HG02938 (cell line): ENCODE data around the gene TMEM54.

Experiments used
- ATAC-seq: cut with Tn5 transposase; IDR thresholded peaks from one replicate; pipeline ENCODE4 v1.9.1; 2021; ENCODE audit warnings: mild to moderate bottlenecking, moderate library complexity; ENCODE audit not compliant: unreplicated experiment

The TMEM54 gene

DNA sequence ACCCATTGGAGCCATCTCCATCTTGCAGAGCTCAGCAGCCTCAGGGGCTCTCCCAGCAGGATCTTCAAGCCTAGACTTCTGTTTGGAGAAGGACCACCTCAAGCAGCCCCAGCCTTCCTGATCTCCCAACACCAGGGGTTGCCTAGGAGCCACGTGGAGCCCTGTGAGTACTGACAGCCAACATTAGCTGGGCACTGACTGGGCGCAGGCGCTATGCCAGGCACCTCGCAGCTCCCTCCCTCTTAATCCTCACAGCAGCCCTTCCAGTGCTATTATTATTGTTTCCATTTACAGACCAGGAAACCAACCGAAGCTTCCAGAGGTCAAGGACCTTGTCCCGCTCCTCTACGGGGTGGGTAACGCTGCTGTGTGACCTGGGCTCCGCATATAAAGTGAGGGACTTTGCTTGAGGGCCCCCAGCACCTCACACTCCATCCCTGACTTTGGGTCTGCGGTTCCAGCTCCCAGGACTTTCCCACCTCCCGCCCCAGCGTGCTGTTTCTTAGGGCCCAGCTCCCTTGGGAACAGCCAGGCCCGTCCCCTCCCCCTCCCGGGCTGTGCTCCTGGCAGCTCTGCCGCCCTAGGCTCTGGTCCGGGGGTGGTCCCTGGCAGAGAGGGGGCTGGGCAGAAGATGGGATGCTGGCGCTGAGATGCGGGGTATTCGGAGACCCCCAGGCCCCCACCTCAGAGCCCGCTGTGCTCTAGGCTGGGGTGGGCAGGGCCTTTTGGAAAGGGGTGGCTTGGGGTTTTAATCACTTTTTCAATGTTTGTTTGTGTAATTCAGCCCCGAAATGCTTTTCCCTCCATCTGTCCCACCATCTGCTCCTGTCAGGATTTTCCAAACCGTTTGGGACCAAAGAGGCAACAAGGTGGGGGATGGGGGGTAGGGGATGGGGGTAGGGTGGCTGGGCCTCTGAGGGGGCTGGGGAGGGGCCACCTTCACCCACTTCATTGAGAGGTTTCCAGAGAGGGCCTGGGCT lies 19.0 kb downstream of the TMEM54 start:
- ATAC-seq, result no peak

DNA sequence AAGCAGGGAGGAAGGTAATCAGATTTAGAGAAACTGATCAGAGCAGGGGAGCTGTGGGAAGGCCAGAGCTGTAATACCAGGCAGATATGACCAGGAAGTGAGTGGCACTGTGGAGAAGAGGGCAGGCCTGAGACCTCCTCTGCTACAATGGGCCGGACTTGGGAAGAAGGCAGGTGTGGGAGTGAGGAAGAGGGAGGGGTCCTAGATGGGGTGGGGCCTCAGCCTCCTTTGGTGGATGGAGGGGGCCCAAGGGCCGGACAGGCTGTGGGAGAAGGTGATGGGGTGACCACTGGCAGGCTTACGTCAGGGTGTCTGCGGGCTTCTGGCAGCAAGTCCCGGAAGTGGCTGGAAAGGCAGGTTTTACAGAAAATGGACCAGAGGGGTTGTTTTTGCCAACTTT lies 19.9 kb downstream of the TMEM54 start:
- ATAC-seq, result no peak

DNA sequence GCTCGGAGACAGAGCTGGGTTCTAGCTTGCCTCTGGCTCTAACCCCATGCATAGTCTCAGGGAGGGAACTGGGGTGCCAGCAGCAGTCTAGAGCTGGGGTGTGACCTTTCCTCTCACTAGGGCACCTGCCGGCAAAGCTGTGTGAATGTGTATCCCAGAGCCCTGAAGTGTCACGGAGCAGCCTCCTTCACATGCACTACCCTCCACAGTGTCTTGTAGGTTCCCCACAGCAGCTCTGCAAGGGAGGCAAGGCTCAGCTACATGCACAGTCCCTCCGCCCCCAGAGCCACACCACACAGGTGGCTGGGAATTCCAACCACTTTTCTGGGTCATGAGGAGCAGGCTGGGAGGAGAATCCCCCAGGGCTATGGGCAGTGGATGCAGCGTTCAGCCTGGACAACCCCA lies 22.6 kb downstream of the TMEM54 start:
- ATAC-seq, result no peak

DNA sequence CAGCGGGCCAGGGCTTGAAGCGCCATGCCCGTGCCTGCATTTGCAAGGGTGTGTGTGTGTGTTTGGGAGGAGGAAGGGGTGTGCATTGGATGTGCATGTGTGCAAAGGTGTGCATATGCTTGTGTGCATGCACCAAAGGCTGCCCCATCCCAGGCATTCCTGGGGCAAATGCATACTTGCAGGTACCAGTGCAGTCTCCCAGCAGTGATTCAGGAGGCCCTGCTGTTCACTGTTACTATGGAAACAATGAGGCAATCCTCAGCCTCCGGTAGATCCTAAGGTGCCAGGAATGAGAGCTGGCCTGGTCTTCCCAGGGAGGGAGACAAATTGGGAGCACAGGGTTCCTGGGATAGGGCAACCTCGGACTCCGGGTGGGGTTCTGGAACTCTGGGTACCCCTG lies 23.0 kb downstream of the TMEM54 start:
- no peak for ATAC-seq

DNA sequence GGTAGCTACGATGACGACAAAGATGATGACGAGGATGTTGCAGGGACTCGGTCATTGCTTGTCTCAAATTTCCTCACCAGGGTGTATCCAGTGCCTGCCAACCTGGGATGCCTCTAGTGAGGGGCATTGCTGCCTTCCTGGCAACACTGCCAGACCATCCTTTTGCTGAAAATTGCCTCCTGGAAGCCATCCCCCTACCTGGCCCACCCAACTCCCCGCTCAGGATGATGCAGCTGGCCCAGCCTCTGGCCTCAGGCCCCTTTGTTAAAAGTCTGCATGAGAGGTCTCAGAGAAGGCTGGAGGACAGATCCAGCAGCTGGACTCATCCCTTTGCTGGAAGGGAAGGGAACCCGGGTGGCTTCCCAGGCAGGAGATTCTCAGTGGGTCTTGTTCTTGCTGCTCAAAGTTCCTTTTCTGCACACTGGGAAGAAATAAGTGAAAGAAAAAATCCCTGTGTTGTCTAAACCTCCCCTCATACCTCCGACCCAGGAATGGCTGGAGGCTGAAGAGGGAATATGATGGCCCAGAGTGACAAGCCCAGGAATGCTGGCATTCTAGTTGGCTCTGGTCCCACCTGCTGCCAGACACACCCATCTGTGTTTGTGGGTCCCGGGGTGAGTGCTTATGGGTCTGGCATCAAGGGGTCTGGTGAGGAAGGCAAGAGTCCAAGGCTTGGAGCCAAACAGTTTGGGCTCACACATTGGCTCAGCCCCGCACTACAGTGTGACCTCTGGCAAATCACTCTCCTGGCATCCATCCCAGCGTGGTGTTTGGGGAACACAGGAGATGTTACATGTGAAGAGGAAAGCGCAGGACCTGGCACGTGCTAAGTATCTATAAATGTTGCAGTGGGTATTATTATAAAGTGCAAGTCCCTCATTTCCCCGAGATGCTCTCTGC lies 23.7 kb downstream of the TMEM54 start:
- ATAC-seq, result no peak

DNA sequence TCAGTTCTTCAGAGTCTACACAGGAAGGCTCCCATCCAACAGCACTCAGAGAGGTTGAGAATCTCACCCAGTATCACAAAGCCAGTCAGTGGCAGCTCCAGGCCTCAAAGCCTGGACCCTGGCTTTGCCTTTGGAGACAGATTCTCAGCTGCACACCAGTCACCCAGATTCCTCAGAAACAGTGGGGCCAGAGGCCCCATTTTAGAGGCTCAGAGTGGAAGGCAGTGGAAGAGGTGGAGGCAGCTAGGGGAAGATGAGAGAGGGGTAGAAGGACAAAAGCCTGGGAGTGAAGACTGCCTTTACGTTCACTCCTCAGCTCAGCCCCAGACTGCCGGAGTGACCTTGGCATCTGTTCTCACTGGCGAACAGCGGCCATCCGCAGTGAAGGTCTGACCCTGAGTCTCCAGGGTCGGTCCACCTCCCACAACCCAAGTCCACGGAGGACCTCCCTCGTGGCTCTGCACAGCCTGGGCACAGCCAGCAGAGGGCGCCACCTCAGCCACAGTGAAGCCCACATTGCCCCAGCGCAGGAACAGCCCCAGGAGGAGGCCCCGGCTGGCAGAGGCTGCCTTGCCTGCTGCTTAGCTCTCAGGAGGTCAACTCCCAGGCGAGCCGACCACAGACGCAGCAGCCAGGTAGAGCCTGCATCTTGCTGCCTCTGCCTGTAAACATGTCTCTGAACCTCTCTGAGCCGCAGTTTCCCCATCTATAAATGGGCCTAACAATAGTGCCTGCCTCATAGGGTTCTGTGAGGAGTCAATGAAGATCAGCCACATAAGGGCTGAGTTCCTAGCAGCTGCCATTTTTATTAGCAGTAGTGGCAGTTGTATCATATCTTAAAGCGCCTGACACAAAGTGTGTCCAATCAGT lies 24.6 kb downstream of the TMEM54 start:
- ATAC-seq, result no peak

DNA sequence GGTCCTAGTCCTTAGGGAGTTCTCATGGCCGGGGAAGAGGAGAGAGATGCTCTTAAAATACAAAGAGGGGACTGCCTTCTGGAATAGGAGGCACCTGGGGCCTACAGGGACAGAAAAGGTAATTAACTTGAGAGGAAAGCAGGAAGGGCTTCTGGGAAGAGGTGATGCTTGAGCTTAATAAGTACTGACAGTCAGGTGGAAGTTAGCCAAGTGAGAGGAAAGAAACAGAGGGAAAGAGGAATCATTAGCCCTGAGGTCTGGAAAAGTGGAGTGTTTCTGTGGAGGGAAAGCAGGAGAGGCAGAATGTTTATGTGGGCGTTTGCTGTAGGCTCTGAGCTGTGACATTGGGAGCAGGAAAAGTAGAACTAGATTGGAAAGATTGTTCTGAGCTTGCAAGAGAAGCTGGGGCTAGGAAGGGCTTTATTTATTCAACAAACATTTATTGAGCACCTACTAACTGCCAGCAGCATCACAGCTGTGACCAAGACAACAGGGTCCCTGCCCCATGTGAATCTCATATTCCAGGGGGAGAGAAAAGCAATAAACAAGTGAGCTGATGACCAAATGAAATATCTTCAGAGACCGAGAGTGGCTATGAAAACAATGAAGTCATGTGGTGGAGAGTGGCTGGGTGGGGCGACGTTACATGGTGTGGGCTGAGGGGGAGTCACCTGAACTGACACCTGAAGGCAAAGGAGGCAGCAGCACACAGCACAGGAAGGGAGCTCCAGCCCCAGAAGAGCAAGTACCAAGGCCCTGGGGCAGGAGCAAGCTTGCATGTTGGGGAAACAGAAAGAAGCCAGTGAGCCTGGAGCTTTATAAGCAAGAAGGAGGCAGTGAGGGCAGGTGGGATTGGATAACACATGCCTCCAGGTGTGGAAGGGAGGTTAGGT lies 26.1 kb downstream of the TMEM54 start:
- no peak for ATAC-seq

DNA sequence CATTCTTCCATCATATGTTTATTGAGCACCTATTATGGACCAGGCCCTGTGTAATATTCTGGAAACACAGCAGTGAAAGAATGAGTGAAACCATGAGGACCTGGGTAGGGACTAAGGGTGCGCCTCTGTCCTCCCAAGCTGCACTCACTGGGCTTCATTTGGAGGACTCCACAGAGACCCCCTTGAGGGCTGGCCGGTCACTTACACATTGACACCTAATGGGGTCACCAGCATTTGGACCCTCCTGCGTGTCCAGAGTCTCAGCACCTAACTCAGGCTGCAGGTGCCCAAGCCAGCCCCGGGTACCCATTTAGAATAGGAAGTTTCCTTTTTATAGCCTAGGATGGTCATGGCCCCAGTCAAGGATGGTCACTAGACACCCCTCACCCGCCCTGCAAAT lies 27.7 kb downstream of the TMEM54 start:
- ATAC-seq, result no peak

DNA sequence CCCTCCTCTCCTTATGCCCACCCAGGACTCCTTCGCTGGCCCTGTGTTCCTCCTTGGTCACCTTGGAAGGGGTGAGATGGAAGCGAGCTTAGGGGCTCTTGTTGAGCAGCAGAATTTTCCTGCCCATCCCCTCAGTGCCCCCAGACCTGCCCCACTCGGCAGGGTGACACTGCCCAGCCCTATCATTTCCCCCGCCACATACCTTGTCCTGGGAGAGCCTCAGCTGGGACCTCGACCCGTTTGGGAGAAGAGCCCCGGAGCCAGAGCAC lies 29.1 kb downstream of the TMEM54 start:
- ATAC-seq, result no peak

DNA sequence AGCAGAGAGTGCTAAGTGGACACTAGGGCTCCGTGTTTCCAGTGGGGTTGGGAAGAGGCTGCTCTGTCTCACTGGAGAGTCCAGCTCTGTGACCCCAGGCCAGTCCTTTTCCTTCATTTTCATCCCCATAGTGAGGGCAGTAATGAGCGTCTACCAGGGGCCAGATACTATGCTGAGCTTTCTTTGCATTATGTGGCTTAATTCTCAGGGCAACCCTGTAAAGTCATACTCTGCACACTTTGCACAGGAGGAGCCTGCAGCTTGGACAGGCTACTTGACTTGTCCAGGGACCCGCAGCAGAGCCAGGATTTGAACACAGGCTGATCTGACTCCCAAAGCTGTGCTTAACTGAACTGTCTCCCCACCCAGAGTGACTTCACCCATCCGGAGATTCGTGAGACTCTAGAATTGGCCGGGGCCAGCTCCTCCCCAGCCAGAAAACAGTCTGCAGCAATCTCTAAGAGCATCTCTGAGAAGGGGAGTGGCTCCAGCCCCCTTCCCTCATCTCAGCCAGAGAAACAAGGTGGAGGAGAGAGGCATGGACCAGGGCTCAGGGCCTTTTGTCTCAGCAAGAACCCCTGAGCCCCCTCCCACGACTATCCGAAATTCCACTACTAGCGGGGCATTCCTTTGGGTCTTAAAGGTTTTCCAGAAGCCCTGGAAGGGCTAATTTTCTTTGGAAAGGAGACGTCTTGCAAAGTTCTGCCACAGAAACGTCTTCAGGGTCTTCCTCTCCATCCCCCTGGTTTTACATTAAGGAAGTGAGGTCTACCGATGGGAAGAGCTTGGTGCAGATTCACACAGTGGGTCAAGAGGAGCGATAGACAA lies 29.6 kb downstream of the TMEM54 start:
- no peak for ATAC-seq

DNA sequence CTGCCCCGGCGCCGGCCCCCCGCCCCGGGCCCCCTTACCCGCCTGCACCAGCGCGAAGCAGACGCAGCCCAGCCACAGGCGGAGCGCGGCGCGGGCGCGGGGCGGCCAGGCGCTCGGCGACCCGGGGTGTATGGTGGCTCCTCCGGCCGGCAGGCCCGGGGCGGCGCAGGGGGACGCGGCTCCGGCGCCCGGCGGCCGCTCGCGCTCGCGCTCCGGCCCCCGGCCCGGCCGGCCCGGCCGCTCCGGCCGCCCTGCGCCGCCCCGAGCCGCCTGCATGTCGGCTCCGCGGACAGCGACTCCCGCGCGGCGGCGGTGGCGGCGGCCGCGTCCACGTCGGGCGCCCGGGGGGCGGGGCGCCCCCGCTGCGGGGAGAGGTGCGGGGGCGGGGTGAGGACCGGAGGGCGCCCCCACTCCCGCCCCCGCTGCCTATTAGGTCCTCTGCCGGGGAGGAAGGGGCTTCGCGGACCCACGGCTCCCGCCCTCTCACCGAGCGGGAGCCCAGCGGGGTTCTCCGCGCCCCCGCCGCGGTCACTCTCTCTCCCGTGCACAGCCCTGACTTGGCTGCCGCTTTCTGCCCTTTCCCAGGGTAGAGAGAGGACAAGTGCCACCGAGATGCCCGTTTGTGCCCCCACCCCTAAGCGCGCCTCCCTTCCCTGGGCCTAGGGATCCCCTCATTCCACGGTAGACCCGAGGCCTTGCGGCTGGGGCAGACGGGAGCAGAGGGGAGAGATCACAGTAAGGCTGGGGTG lies 30.4 kb downstream of the TMEM54 start, which contains the start of gene FNDC5:
Gene FNDC5, minus strand, starts transcription at position 298 of the 749 bp plus-strand sequence.
- no peak for ATAC-seq

DNA sequence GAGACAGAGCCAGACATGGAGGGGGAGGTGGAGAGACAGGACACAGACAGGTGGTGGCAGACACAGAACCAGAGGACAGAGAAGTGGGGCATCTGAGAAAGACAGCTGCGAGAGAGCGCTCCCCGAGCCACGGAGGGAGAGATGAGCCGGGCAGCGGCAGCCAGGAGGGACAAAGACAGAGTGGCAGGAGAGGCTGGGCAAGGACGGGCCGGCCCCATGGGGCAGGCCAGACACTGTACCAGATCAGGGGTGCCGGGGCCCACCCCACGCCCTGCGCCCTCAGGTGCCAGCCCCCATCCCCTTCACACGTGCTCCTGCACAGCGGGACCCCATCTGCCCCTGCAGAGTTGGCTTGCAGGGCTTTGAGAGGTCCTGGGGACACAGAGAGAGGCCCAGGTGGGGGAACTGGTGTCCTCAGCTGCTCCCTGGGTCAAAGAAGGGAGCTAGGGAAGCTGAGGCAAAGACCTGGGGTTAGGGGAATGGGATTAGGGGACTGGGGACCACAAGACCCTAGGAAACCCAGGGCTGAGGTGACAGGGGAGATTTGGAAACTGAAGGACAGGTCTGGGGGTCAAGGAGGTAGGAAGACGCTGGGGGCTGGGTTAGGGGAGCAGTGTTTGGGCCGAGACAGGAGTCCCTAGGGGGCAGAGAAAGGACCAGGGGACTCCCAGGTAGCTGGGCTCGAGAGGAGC lies 31.1 kb downstream of the TMEM54 start:
- ATAC-seq, result no peak

DNA sequence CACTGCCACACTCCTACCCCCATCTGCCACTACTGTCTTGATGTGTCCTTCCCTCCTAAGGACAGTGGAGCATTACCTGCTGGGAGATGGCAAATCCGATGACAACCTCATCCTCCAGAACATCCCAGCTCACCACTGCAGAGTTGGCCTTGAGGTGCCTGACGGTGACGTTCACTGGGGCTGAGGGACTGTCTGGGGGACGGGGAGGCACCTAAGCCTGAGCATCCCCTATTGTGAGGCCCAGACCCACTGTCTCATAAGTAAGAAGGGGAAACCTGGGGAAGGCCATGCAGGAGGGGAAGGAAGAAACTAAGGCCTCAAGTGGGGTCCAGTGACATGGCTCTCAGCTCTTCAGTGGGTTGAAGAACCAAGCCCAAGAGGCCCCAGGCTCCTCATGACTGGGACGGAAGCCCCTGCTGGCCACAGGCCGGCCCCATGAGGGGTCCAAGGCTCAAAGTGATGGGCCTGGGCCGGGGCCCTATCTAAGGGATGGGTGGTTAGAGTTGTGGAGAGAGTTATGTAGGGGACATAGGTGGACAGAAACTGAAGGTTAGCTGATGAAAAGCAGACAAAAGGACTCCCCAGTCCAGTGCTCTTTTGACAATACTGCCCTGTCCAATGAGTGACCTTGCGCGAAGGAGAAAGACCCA lies 32.3 kb downstream of the TMEM54 start:
- no peak for ATAC-seq

DNA sequence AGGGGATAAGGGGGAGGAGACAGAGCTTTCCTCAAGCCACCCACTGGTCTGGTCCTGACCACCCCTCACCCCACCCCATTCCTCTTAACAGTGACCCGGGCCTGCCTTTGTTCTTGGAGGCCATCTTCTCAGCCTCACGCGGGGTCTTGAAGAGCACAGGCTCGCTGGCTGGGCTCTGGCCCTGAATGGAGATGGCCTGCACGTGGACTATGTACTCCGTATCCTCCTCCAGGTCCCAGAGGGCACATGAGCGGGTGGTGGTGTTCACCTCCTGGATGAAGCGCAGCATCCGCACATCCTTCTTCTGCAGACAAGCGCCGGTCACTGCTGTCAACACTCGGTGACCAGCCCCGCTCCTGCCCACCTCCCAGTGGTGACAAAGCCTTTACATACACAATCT lies 33.1 kb downstream of the TMEM54 start:
- ATAC-seq, result no peak

DNA sequence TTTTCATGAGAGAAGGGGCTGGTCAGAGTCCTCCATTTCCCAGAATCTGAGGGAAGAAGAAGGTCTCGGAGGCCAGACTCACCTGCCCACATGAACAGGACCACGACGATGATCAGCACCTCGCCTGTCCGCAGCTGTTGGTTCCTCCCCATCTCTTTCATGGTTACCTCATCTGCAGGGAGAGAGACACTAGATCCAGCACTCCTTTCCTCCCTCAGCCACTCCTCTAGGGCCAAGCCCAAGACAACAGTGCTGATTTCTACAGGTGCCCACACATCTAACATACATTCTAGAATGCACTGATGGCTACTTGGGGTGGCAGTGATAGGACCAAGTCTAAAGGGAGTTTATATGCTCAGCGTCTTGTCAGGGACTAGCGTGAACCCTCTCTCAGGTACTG lies 33.5 kb downstream of the TMEM54 start:
- ATAC-seq, result no peak

DNA sequence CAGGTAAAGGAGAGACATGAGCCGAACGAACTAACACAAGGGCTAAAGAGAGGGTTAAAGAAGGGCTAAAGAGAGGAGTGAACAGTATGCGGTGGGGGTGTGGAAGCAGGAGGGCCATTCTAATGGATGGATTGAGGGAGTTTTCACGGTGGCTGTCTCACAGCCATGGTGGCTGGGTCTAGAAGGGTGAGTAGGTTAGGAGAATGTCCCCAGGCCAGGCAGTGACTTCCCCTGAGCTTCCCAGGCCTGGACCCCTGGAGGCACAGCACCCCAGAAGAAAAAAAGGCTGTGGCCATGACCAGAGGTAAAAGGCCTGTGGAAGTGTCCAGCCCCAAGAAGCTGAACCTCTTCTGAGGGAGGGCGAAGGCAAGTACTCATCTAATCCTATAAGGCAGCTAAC lies 34.0 kb downstream of the TMEM54 start:
- no peak for ATAC-seq

DNA sequence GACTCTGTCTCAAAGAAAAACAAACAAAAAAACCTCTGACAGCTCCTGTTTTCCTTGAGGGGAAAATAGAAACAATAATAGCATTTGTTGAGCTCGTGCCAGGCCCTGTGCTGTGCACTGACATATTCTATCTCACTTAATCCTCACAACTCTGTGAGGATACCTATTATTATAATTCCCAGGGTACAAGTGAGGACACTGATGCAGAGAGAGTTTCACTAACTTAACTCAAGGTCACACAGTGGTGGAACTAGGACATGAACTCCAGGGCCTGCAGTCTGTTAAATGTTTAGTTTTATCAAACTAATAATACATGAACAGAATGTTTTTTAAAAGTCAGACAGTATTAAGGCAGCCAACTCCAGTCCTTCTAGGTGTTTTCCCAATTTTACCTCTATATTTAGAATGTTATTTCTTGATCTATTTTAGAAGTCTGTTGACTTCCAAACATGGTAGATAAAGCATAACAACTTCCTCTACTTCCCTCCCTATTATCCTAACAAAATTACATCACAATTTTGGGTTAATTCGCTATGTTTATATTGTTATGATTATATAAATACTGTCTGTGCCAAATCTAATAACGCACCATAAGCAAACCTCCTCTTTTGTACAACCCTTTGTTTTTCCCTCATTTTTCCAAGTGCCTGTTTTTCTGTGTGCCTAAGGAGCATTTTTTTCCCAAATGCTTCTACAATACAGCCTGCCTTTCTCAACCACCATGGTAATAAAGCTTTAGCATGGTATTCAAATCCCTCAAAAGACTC lies 35.4 kb downstream of the TMEM54 start:
- no peak for ATAC-seq
